ENCODE data around the gene RHOC. TPM values are rescaled to one million over a fixed set of nuclear protein-coding genes. Genes with fewer than 3 reads are reported as not detected.

RHOC gene
- total RNA-seq, 1 donor from 2014 or later = 131 TPM

DNA sequence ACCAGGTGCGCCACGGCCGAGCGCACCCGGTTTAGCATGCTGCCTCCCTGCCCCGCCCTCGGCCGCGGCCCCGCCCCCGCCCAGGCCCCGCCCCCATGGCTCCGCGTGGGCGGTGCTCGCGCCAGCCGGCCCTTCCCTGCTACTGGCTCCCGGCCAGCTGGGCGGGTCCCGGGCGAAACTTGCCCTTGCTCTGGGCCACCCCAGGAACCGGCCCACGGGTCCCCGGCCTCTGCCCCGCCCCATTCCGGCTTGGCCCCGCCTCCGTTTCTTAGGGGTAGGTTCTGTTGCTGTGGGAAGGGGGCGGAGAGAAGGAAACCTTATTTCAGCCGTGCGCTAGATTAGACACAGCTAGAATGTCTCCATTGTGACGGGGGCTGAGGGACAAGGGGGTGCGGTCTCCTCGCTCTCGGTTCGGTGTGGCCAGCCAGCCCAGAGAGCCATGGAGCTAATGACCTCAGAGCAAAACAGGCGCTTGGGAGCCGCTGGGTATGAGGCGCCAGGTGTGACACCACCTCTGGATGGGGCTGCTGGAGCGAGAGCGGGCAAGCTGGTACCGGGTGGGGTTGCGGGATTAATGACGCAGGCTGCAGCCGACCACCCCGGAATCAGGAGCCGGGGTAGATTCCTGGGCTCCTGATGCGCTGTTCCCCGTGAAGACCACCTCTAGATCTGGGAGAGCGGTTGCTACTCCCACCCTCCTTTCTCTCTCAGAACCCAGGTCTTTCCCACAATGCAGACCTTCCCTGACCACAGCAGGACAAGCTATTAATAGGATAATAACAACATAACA is 8.5 kb upstream of the RHOC start, which contains the start of gene PPM1J:
TSS of gene PPM1J (minus strand) at position 69 of the 790 bp plus-strand sequence. CDS start at position 38, 31 bp downstream.
- H3K27me3 Mint-ChIP-seq = peaks cover 57% of the 10 kb centered on the region
- no peaks in the 10 kb centered on the region for H3K9me3 Mint-ChIP-seq
- H3K27ac Mint-ChIP-seq = peak within 1 kb of the TSS; percentile 79
- peak; percentile 98 for DNase-seq (ENCODE audit: extremely low spot score, unreplicated experiment)
- TF ChIP-seq, protein P1, sequence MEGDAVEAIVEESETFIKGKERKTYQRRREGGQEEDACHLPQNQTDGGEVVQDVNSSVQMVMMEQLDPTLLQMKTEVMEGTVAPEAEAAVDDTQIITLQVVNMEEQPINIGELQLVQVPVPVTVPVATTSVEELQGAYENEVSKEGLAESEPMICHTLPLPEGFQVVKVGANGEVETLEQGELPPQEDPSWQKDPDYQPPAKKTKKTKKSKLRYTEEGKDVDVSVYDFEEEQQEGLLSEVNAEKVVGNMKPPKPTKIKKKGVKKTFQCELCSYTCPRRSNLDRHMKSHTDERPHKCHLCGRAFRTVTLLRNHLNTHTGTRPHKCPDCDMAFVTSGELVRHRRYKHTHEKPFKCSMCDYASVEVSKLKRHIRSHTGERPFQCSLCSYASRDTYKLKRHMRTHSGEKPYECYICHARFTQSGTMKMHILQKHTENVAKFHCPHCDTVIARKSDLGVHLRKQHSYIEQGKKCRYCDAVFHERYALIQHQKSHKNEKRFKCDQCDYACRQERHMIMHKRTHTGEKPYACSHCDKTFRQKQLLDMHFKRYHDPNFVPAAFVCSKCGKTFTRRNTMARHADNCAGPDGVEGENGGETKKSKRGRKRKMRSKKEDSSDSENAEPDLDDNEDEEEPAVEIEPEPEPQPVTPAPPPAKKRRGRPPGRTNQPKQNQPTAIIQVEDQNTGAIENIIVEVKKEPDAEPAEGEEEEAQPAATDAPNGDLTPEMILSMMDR (conservative IDR thresholded peaks at IDR 0.05) = no peak
- H3K4me3 Mint-ChIP-seq = peak within 1 kb of the TSS; percentile 91
- H3K4me1 Mint-ChIP-seq (ENCODE audit: unreplicated experiment) = peaks cover 10% of the 10 kb centered on the region
- H3K36me3 Mint-ChIP-seq = no peaks in the 10 kb centered on the region

DNA sequence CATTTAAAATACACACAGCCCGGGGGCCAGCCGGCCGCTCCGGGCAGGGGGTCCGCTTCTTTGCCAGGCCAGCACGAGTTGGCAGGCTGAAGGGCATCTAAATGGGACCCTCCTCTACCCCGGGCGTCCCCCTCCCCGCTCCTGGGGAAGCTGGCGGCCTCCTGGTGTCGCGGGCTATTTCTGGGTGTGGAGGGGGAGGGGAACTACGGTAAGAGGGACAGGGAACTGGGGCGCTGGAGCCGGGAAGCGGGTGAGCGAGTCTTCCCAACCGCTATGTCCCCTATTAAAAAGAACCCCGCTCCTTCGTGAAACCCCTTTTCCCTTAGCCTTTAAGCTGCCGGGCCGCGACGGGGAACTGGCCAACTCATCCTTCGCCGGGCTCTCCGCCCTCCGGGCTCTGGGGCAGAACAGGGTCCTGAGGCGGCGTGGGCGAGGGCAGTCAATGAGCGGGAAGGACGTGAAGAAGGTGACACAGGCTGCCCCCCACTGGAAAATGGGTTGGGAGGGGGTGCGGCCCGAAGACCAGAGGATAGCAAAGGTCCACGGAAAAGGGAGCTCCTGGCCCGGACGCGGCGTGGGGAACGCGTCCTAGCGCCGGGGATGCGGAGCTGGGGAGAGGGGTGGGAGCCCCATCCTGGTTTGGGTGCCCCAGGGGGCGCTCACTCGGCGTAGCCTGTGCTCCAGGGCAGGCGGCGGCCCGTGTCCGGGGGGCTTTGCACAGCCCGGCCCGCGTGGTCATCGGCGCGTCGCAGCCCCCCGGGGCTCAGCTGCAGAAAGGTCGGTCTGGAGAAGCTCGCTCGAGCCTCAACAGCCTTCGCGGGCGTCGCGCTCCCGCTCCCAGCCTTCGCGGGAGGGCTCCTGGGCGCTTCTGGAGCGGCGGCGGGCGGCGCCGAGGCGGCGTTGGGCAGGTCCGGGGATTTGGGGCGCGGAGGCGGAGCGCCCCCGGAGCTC is 7.7 kb upstream of the RHOC start:
- Mint-ChIP-seq H3K27ac (peak overlapping the region; percentile 54), H3K36me3 (no peaks in the 10 kb centered on the region), H3K27me3 (peaks cover 58% of the 10 kb centered on the region), H3K4me1 (ENCODE audit: unreplicated experiment) (peaks cover 10% of the 10 kb centered on the region), H3K4me3 (peak overlapping the region; percentile 83), H3K9me3 (no peaks in the 10 kb centered on the region)
- TF ChIP-seq, protein P1 (conservative IDR thresholded peaks at IDR 0.05) = peak; percentile 14
- DNase-seq (ENCODE audit: extremely low spot score, unreplicated experiment) = no peak

DNA sequence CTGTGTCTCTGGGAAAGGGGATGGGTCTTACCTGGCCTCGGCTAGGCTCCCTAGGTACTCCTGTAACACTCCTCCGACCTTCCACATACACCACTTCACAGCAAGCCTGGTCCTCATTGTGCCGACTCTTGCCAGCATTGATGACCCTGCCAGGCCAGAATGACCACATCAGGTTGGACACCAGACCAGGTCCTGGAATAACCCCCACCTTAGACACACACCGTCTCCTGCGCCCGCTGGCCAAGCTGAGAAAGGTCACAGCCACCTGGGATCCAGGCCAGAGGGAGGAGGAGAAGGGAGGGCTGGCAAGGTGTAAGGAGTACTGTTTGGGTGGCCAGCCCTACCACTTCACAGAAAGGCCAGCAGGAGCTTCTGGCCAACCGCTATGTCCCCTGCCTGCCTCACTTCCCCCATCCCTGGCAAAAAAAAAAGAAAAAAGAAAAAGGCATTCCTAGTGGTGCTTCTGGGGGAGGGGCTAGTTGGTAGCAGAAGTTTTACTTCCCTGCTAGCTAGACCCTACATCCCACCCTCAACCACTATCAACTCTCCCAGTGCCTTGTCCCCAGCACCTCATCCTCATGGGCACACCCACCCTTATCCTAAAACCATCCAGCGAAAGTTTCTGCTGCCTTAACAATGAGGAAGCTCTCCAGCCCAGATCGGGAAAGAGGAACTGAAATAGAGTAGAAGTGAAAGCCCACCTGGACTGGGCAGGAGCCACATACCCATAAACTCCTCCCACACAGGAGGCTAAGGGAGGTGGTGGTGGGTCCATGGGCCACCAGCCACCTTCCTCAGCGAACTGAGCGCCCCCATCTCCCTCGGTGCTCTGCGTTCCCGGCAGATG is 6.8 kb upstream of the RHOC start:
- Mint-ChIP-seq H3K27ac (peak overlapping the region; percentile 54), H3K36me3 (no peaks in the 10 kb centered on the region), H3K27me3 (peaks cover 57% of the 10 kb centered on the region), H3K4me3 (peak overlapping the region; percentile 83), H3K4me1 (ENCODE audit: unreplicated experiment) (peaks cover 10% of the 10 kb centered on the region), H3K9me3 (no peaks in the 10 kb centered on the region)
- DNase-seq (ENCODE audit: extremely low spot score, unreplicated experiment) = no peak
- TF ChIP-seq, protein P1 (conservative IDR thresholded peaks at IDR 0.05) = no peak

DNA sequence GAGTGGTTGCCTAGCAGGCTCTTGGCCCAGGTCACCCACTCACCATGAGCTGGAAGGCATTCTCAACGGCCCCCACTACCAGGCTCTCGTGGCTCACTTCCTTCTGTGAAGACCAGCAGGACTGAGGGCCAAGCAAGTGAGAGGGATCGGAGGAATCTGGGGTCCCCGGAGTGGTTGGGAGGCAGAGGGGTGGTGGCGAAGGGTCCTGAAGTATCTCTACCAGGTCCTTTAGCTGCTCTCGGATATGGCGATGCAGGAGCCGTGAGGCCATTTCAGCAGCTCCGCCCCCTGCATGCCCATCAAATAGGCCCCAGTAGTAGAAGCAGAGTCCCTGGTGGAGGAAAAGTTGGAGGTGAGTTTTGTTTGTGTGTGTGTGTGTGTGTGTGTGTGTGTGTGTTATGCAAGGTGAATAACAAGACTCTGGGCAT is 5.8 kb upstream of the RHOC start:
- TF ChIP-seq, protein P1 (conservative IDR thresholded peaks at IDR 0.05) = no peak
- Mint-ChIP-seq H3K27me3 (peaks cover 55% of the 10 kb centered on the region), H3K27ac (no peak overlapping the region), H3K36me3 (no peaks in the 10 kb centered on the region), H3K4me3 (no peak overlapping the region), H3K4me1 (ENCODE audit: unreplicated experiment) (peaks cover 11% of the 10 kb centered on the region), H3K9me3 (no peaks in the 10 kb centered on the region)
- no peak for DNase-seq (ENCODE audit: extremely low spot score, unreplicated experiment)

DNA sequence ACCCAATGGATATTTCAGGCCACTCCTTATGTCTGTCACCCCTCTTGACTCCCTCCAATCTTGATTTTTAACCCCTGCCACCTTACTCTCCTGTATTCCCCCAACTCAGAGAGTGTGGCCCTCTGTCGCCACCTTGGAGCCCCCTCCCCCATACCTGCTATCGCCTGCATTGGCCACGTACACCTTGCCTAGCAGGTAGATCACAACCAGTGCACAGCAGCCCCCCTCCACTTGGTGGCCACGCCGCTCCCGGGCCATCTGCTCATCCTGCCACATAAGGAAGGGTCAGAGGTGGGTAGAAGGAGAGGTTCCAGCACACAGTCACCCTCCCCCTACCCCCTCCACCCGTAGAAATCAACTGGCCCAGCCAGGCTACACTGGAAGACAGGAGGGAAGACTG is 5.3 kb upstream of the RHOC start:
- Mint-ChIP-seq H3K4me3 (no peak overlapping the region), H3K4me1 (ENCODE audit: unreplicated experiment) (peaks cover 14% of the 10 kb centered on the region), H3K27ac (no peak overlapping the region), H3K36me3 (no peaks in the 10 kb centered on the region), H3K9me3 (no peaks in the 10 kb centered on the region), H3K27me3 (peaks cover 58% of the 10 kb centered on the region)
- TF ChIP-seq, protein P1 (conservative IDR thresholded peaks at IDR 0.05) = no peak
- no peak for DNase-seq (ENCODE audit: extremely low spot score, unreplicated experiment)
